Mucosa of stomach (tissue), 1 donor: ENCODE results near the gene MED31.

Source experiments
- H3K27me3 ChIP-seq: one replicate; pipeline ENCODE4 v1.7.0; 2013; ENCODE audit warnings: mild to moderate bottlenecking, low read length; ENCODE audit not compliant: control insufficient read depth, insufficient read depth
- H3K36me3 ChIP-seq: one replicate; pipeline ENCODE4 v1.7.0; 2013; ENCODE audit warnings: low read length; ENCODE audit not compliant: control insufficient read depth, insufficient read depth
- H3K4me1 ChIP-seq: one replicate; pipeline ENCODE4 v1.7.0; 2013; ENCODE audit warnings: mild to moderate bottlenecking, low read length; ENCODE audit not compliant: control insufficient read depth, insufficient read depth
- H3K4me3 ChIP-seq: one replicate; pipeline ENCODE4 v1.7.0; 2013; ENCODE audit warnings: low read length
- H3K9ac ChIP-seq: one replicate; pipeline ENCODE4 v1.7.0; 2013; ENCODE audit warnings: mild to moderate bottlenecking, low read length, moderate library complexity
- H3K9me3 ChIP-seq: one replicate; pipeline ENCODE4 v1.7.0; 2013; ENCODE audit warnings: mild to moderate bottlenecking, low read length, moderate library complexity; ENCODE audit not compliant: control insufficient read depth
- donor health status: Pancreatic carcinoma.

The MED31 gene

DNA sequence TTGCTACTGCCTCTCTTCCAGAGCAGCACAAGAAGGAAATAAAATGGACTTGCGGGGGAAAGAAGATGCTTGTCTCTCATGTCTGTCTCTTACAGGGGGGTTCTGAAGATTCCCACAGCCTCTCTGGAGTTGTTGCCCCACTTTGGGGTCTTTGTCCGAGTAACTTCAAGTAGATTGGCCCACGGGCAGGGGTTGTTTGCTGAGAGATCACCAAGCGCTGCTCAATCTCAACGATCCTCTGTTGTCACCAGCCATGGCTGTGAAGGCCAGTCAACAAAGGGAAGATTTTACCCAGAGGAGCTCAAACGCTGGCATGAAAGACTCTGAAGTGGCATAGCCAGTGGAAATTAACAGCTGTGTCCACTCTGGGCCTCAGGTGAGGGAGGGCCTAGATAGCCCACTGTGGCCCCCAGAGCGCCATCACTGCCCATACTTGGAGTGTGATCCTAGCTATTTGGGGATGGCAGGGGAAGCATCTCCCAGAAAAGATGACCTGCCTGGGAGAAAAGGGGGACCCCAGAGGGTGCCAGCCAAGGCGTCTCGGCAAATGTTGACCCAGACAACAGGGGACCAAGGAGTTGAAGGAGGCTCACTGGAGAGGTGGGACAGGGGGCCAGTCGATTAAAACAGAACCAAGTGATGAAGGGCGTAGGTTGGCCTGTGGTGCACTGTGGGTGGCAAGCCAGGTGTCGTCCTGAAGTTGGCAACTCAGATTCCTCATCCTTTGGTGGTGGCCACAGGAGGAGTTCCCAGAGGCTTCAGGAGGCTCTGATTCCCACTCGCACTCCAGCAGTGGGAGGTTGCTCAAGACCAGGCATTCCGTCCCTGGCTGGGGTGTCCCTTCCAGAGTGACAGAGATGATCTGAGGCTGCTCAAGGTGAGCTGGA lies 33.7 kb upstream of the MED31 start:
- H3K27me3 ChIP-seq = no peaks in the 10 kb centered on the region
- no peak overlapping the region for H3K9ac ChIP-seq
- H3K4me1 ChIP-seq = peaks cover 12% of the 10 kb centered on the region
- no peaks in the 10 kb centered on the region for H3K9me3 ChIP-seq
- no peaks in the 10 kb centered on the region for H3K36me3 ChIP-seq
- H3K4me3 ChIP-seq = no peak overlapping the region

GRCh38 chr17:6684460-6684783 lies 33.0 kb upstream of the MED31 start:
- no peak overlapping the region for H3K4me3 ChIP-seq
- peaks cover 12% of the 10 kb centered on the region for H3K4me1 ChIP-seq

DNA sequence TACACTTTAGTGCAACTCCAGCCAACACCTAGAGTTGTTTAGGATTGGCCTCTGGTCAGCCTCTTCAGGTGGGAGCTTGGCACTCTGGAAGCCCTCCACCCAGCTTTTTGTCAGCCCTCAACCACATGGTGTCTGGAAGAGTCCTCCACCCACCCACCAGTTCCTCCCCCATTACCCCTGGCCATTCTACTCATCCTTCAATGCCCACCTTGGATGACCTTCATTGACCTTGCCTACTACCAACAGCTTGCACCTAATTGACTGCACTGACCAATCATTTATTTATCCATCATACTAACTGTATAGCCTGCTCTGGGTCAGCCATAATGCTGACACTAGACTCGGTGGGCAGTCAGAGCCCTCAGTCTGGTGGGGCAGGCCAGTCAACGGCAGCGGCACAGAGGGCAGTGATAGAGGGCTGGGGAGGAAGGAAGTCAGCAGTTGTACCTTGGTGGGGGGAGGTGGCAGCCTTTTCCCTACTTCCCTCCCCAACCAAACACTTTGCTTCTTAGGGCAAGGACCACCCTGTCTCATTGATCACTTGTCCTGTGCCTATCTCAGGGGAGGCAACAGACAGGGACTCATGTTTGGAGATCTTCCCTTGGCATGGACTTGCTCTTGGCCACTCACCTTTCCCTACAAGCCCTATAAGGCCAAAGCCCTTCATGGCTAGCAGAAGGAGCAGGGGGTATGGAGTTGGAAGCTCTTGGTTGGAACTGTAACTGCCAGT lies 32.5 kb upstream of the MED31 start:
- H3K27me3 ChIP-seq = no peaks in the 10 kb centered on the region
- H3K4me1 ChIP-seq = peaks cover 12% of the 10 kb centered on the region
- no peaks in the 10 kb centered on the region for H3K9me3 ChIP-seq
- H3K9ac ChIP-seq = no peak overlapping the region
- H3K4me3 ChIP-seq = no peak overlapping the region
- no peaks in the 10 kb centered on the region for H3K36me3 ChIP-seq

More at GRCh38 chr17:6684460-6684783, 33.0 kb upstream of the MED31 start:
- H3K9ac ChIP-seq = no peak overlapping the region
- H3K27me3 ChIP-seq = no peaks in the 10 kb centered on the region
- H3K36me3 ChIP-seq = no peaks in the 10 kb centered on the region
- no peaks in the 10 kb centered on the region for H3K9me3 ChIP-seq

- Histone ChIP-seq H3K9ac (no peak overlapping the region), H3K4me3 (no peak overlapping the region), H3K4me1 (peaks cover 12% of the 10 kb centered on the region), H3K36me3 (no peaks in the 10 kb centered on the region), H3K27me3 (no peaks in the 10 kb centered on the region), H3K9me3 (no peaks in the 10 kb centered on the region)
Observed at GRCh38 chr17:6683081-6683684, 31.8 kb upstream of the MED31 start.

GRCh38 chr17:6682339-6682738 lies 30.9 kb upstream of the MED31 start:
- no peaks in the 10 kb centered on the region for H3K9me3 ChIP-seq
- H3K4me3 ChIP-seq = no peak overlapping the region
- H3K27me3 ChIP-seq = no peaks in the 10 kb centered on the region
- peaks cover 13% of the 10 kb centered on the region for H3K4me1 ChIP-seq
- H3K9ac ChIP-seq = no peak overlapping the region
- no peaks in the 10 kb centered on the region for H3K36me3 ChIP-seq

- Histone ChIP-seq H3K9ac (no peak overlapping the region), H3K4me1 (peaks cover 20% of the 10 kb centered on the region), H3K36me3 (no peaks in the 10 kb centered on the region), H3K4me3 (no peak overlapping the region), H3K27me3 (peaks cover 5% of the 10 kb centered on the region), H3K9me3 (no peaks in the 10 kb centered on the region)
Observed at GRCh38 chr17:6681671-6682070, 30.3 kb upstream of the MED31 start.

DNA sequence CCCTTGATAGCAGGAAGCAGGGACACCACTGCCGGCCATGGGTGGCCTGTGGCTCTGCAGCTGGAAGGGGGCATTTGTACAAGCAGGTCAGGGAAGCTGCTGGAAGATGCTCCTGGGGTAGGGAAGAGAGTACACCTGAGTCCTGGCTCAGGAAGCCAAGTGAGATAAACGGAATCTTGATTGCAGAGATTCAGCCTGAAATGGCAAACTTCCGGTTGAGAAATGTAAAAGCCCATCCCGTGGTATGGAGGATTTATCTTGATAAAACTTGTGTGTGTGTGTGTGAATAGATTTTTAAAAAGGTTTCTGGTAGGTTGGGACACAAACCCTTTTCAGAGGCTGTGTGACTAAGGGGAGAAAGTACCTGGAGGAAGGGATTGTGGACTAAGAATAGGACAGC lies 29.8 kb upstream of the MED31 start:
- H3K27me3 ChIP-seq = peaks cover 6% of the 10 kb centered on the region
- no peak overlapping the region for H3K9ac ChIP-seq
- H3K4me3 ChIP-seq = no peak overlapping the region
- H3K36me3 ChIP-seq = no peaks in the 10 kb centered on the region
- no peaks in the 10 kb centered on the region for H3K9me3 ChIP-seq
- H3K4me1 ChIP-seq = peaks cover 24% of the 10 kb centered on the region

- H3K9ac ChIP-seq = no peak overlapping the region
- peaks cover 24% of the 10 kb centered on the region for H3K4me1 ChIP-seq
- no peaks in the 10 kb centered on the region for H3K36me3 ChIP-seq
- H3K27me3 ChIP-seq = peaks cover 6% of the 10 kb centered on the region
- no peaks in the 10 kb centered on the region for H3K9me3 ChIP-seq
- no peak overlapping the region for H3K4me3 ChIP-seq
Observed at GRCh38 chr17:6679241-6679640, 27.8 kb upstream of the MED31 start.

GRCh38 chr17:6677946-6678345 lies 26.5 kb upstream of the MED31 start:
- peaks cover 13% of the 10 kb centered on the region for H3K4me1 ChIP-seq

GRCh38 chr17:6677158-6677831 lies 25.9 kb upstream of the MED31 start:
- peaks cover 6% of the 10 kb centered on the region for H3K27me3 ChIP-seq
- no peak overlapping the region for H3K9ac ChIP-seq
- no peaks in the 10 kb centered on the region for H3K9me3 ChIP-seq
- no peaks in the 10 kb centered on the region for H3K36me3 ChIP-seq
- H3K4me1 ChIP-seq = peaks cover 12% of the 10 kb centered on the region
- H3K4me3 ChIP-seq = no peak overlapping the region

More at GRCh38 chr17:6677946-6678345, 26.5 kb upstream of the MED31 start:
- no peaks in the 10 kb centered on the region for H3K9me3 ChIP-seq
- no peak overlapping the region for H3K4me3 ChIP-seq
- peaks cover 6% of the 10 kb centered on the region for H3K27me3 ChIP-seq
- no peak overlapping the region for H3K9ac ChIP-seq
- H3K36me3 ChIP-seq = no peaks in the 10 kb centered on the region

DNA sequence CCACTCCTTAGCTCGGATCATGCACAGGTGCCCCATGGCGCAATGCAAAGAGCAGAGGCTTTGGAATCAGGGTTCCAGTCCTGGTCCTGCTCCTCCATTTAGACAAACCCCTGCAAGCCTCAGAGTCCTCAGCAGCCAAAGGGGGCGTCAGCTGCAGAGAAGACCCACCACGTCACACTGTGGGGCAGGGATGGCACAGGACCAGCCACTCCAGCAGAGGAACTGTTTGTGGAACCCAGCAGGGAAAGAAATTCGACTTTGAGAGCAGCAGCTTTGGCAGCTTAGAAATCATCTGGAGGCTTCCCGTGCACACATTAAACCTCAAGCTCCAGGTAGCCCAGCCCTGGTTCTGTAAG lies 25.4 kb upstream of the MED31 start:
- Histone ChIP-seq H3K27me3 (peaks cover 6% of the 10 kb centered on the region), H3K4me3 (no peak overlapping the region), H3K4me1 (peaks cover 12% of the 10 kb centered on the region), H3K9ac (no peak overlapping the region), H3K36me3 (no peaks in the 10 kb centered on the region), H3K9me3 (no peaks in the 10 kb centered on the region)
